ENCODE results near the gene DGKB.
"Not testable (repeated sequence)": the region's sequence is repeated elsewhere in the genome, so short reads cannot be mapped to it uniquely, and the experiment has no call there.

The DGKB gene

DNA sequence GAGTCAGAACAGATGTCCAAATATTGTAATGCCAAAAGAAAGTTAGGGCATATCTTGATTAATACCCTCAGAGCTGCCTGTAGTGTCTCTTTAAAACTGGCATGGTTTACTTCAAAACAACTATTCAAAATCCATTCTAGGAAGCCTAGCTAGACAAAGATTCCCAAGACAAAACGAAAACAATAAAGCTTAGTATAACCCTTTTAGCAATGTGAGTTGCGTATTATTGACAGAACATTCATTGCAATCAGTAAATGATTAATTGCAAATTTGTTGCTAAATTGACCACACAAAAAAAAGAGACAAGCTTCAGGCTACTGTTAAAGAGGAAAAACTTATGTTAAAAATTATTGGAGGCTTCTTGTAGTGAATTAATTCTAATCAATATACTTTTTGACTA is 406.9 kb downstream of the DGKB start:
- DNase-seq (ENCODE audit: low read depth), result no peak
- TF ChIP-seq, protein P1, sequence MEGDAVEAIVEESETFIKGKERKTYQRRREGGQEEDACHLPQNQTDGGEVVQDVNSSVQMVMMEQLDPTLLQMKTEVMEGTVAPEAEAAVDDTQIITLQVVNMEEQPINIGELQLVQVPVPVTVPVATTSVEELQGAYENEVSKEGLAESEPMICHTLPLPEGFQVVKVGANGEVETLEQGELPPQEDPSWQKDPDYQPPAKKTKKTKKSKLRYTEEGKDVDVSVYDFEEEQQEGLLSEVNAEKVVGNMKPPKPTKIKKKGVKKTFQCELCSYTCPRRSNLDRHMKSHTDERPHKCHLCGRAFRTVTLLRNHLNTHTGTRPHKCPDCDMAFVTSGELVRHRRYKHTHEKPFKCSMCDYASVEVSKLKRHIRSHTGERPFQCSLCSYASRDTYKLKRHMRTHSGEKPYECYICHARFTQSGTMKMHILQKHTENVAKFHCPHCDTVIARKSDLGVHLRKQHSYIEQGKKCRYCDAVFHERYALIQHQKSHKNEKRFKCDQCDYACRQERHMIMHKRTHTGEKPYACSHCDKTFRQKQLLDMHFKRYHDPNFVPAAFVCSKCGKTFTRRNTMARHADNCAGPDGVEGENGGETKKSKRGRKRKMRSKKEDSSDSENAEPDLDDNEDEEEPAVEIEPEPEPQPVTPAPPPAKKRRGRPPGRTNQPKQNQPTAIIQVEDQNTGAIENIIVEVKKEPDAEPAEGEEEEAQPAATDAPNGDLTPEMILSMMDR (IDR thresholded peaks at IDR 0.05; ENCODE audit: low read depth, low read length, missing control alignments), result no peak
- H3K4me3 ChIP-seq (ENCODE audit: low read depth, low read length), result no peak overlapping the region

DNA sequence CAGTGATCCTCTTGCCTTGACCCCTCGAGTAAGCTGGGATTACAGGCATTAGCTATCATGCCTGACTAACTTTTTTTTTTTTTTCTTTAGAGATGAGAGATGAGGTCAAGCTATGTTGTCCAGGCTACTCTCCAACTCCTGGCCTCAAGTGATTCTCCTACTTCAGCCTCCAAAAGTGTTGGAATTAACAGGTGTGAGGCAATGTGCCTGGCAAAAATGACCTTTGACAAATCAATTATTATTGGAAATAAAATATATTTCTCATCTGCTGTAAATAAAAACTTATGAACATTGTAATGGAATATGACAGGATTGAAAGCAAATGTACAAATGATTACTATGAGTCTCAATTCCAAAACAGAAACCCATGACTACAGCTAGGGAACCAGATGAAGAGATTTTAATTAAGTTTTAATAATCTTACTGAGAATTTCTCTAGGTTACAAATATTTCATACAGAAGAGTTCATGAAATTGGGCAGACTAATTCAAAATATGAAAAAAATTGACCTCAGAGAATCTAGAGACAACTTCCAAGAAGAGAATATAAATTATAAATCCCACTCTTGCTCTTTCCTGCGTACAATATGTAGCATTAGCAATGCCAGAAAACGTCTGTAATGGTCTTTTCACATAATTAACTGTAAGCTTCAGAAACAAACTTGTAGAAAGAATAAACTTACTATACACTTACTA is 414.7 kb downstream of the DGKB start:
- TF ChIP-seq, protein P1 (IDR thresholded peaks at IDR 0.05; ENCODE audit: low read depth, low read length, missing control alignments), result no peak
- no peak for DNase-seq (ENCODE audit: low read depth)
- H3K4me3 ChIP-seq (ENCODE audit: low read depth, low read length), result no peak overlapping the region

DNA sequence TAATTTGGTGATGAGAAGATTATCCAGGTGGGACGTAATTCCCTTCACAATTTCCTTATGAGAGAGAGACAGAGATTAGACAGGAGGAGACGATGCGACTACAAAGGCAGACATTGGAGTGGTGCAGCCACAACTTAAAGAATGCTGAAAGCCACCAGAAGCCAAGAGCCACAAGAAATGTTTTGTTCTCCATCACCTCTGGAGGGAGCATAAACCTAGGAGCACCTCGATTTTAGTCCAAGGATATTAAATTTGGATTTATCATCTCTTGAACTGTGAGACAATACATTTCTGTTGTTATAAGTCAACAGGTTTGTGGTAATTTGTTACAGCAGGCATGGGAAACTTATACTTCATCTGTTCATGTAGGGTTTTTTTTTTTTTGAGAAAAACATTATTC is 418.9 kb downstream of the DGKB start:
- DNase-seq (ENCODE audit: low read depth), result no peak
- H3K4me3 ChIP-seq (ENCODE audit: low read depth, low read length), result no peak overlapping the region
- TF ChIP-seq, protein P1 (IDR thresholded peaks at IDR 0.05; ENCODE audit: low read depth, low read length, missing control alignments), result no peak

DNA sequence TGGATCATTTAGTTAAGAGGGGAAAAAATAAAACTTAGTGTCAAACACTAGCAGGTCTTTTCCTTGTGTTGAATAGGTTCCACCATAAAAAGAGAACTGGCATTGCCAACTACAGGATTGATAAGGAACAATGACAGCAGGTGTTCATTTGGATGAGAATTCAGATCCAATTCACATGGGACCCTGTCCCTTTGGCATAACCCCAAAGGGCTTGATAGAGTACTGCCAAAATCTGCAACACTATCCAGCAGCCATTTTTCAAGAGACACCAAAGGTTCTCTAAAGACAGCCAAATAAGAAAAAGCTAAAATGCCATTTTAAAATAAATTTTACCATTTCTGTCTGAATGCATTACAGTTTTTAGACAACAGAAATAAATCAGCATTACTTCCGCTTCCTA is 422.3 kb downstream of the DGKB start:
- TF ChIP-seq, protein P1 (IDR thresholded peaks at IDR 0.05; ENCODE audit: low read depth, low read length, missing control alignments), result no peak
- DNase-seq (ENCODE audit: low read depth), result no peak
- H3K4me3 ChIP-seq (ENCODE audit: low read depth, low read length), result no peak overlapping the region

DNA sequence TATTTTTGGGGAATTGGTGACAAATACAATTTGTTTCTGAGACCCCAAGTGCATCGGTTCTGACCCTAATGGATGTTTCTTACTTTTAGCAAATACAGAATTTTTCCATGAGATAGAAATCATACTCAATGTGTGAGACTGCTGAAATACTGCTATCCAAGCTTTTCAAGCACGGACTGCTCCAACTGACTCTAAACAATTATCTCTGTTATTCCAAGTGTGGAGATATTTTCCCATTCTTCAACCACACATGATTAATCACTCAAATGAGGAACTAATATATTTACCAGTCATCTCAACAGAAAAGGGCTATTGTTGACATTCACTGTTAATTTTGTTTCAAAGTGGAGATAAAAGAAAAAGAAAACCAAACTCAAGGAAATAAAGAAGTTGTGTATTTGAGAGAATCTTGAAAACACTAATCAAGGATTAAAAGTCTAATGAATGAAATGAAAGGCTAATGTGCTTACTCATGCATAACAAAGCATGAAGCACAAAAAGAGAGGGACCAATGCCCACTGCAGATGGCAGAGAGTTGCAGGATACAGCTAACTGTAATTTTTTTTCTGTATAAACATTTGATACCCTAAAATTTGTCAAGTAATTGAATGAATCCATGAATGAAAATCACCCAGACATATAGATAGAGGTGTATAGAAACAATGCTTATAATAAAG is 423.6 kb downstream of the DGKB start:
- TF ChIP-seq, protein P1 (IDR thresholded peaks at IDR 0.05; ENCODE audit: low read depth, low read length, missing control alignments), result no peak
- DNase-seq (ENCODE audit: low read depth), result no peak
- H3K4me3 ChIP-seq (ENCODE audit: low read depth, low read length), result no peak overlapping the region

DNA sequence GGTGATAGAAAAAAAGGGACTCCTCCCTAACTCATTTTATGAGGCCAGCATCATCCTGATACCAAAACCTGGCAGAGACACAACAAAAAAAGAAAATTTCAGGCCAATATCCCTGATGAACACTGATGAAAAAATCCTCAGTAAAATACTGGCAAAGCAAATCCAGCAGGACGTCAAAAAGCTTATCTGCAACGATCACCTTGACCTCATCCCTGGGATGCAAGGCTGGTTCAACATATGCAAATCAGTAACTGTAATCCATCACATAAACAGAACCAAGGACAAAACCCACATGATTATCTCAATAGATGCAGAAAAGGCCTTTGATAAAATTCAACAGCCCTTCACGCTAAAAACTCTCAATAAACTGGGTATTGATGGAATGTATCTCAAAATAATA is 440.8 kb downstream of the DGKB start:
- not testable (repeated sequence) for DNase-seq (ENCODE audit: low read depth); H3K4me3 ChIP-seq (ENCODE audit: low read depth, low read length)

DNA sequence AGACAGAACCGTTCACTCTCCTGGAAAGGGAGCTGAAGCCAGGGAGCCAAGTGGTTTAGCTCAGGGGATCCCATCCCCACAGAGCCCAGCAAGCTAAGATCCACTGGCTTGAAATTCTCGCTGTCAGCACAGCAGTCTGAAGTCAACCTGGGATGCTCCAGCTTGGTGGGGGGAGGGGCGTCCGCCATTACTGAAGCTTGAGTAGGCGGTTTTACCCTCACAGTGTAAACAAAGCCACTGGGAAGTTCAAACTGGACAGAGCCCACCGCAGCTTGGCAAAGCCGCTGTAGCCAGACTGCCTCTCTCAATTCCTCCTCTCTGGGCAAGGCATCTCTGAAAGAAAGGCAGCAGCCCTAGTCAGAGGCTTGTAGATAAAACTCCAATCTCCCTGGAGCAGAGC is 443.7 kb downstream of the DGKB start:
- H3K4me3 ChIP-seq (ENCODE audit: low read depth, low read length); DNase-seq (ENCODE audit: low read depth): not testable (repeated sequence)

All from GM12864 (cell line).